Measurements from ENCODE around the gene RTL1.

DNA sequence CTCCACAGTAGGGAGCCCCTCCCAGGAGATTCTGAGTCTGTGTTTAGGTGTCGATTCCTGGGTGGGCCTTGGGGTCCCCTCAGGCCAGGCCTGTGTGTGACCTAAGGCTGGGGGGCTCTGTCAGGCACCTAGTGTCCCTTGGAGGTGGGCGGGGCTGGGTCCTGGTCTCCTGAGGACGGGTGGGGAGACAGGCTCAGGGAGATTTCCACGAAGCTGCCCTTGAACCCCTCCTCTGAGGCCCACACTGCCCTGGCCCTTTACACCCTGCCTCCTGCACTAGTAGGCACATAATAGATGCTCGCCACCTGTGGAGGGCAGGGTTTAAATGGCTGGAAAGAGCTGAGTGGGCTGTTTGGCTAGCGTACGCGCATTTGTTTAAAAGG, 44.7 kb downstream of the RTL1 start:
- no peak for TF ChIP-seq POLR2AphosphoS5 (IDR thresholded peaks at IDR 0.05)
- TF ChIP-seq, protein P1, sequence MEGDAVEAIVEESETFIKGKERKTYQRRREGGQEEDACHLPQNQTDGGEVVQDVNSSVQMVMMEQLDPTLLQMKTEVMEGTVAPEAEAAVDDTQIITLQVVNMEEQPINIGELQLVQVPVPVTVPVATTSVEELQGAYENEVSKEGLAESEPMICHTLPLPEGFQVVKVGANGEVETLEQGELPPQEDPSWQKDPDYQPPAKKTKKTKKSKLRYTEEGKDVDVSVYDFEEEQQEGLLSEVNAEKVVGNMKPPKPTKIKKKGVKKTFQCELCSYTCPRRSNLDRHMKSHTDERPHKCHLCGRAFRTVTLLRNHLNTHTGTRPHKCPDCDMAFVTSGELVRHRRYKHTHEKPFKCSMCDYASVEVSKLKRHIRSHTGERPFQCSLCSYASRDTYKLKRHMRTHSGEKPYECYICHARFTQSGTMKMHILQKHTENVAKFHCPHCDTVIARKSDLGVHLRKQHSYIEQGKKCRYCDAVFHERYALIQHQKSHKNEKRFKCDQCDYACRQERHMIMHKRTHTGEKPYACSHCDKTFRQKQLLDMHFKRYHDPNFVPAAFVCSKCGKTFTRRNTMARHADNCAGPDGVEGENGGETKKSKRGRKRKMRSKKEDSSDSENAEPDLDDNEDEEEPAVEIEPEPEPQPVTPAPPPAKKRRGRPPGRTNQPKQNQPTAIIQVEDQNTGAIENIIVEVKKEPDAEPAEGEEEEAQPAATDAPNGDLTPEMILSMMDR (IDR thresholded peaks at IDR 0.05), result no peak

All from gastroesophageal sphincter (tissue), 3 donors.